ENCODE measurements around the gene CLDN4. TPM values are rescaled to one million over a fixed set of nuclear protein-coding genes. Genes with fewer than 3 reads are reported as not detected.

The CLDN4 gene
- total RNA-seq, 1 donor from 2014 or later = 0.93 TPM

GRCh38 chr7:73871163-73872011 is 40.6 kb downstream of the CLDN4 start:
- no peak for DNase-seq (ENCODE audit: extremely low read depth, low read depth, low spot score)

GRCh38 chr7:73872056-73872908 is 41.5 kb downstream of the CLDN4 start:
- no peak for DNase-seq (ENCODE audit: extremely low read depth, low read depth, low spot score)

GRCh38 chr7:73876361-73876760 is 45.6 kb downstream of the CLDN4 start:
- no peak for DNase-seq (ENCODE audit: extremely low read depth, low read depth, low spot score)

GRCh38 chr7:73876973-73877372 is 46.2 kb downstream of the CLDN4 start:
- DNase-seq (ENCODE audit: extremely low read depth, low read depth, low spot score) = no peak

GRCh38 chr7:73879977-73880681 is 49.3 kb downstream of the CLDN4 start:
- no peak for DNase-seq (ENCODE audit: extremely low read depth, low read depth, low spot score)

GRCh38 chr7:73880755-73881328 is 50.0 kb downstream of the CLDN4 start:
- DNase-seq (ENCODE audit: extremely low read depth, low read depth, low spot score) = no peak

DNA sequence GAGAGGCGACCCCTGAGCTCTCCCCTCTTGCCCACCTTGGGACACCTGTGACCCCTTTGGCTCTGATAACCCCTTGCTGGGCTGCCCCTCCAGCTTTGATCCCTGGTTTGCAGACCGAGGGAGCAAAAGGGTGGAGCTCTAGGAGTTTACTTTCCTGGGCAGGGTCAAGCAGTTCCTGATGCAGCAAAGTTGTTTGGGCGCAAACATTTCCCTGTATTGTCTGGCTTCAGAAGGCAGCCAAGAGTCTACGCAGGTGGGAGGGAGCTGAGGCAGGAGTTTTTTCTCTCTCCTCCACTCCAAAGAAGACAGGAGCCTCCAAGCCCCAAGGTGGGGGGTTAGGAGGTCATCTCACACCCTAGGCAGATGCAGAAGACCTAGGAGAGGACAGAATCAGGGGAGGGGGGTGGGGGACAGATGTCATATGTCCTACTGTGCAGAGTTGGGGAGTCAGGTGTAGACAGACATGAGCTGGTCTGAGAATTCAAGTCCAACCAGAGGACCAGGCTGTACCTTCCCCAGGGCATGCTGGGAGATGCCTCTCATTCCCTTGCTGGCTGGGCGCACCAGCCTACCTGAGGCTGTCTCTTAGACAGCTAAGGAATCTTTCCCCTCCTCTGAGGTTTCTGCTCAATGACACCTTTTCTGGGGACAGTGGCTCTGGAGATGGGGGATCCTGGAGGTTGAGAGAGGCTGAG is 50.7 kb downstream of the CLDN4 start:
- DNase-seq (ENCODE audit: extremely low read depth, low read depth, low spot score) = no peak

GRCh38 chr7:73882047-73882402 is 51.2 kb downstream of the CLDN4 start:
- no peak for DNase-seq (ENCODE audit: extremely low read depth, low read depth, low spot score)

Other genes with a start within 250 kb of the CLDN4 start
- not detected in 2 replicates for gene MLXIPL, start 206.5 kb upstream of the CLDN4 start, total RNA-seq
- 2.8 and 6.9 TPM in 2 replicates for gene VPS37D, start 163.2 kb upstream of the CLDN4 start, total RNA-seq
- gene DNAJC30, start 147.5 kb upstream of the CLDN4 start, total RNA-seq = 4.6 and 5.4 TPM in 2 replicates
- 57.3 and 59.3 TPM in 2 replicates for gene BUD23, start 147.4 kb upstream of the CLDN4 start, total RNA-seq
- gene STX1A, start 111.3 kb upstream of the CLDN4 start, total RNA-seq = 19.5 and 22.0 TPM in 2 replicates
- 12.4 and 14.3 TPM in 2 replicates for gene ABHD11, start 92.2 kb upstream of the CLDN4 start, total RNA-seq
- not detected in 2 replicates for gene CLDN3, start 60.7 kb upstream of the CLDN4 start, total RNA-seq
- gene METTL27, start 11.5 kb downstream of the CLDN4 start, total RNA-seq = 0.41 and 5.3 TPM in 2 replicates
- gene TMEM270, start 30.2 kb downstream of the CLDN4 start, total RNA-seq = not detected in 2 replicates
- gene ELN, start 197.2 kb downstream of the CLDN4 start, total RNA-seq = 0.35 and 1.8 TPM in 2 replicates